WTC11 (cell line): ENCODE results near the gene SNRPA. TPM values are rescaled to one million over a fixed set of nuclear protein-coding genes. Genes with fewer than 3 reads are reported as not detected.

Experiments
- ATAC-seq: fragments of 200-7000 bp; cut with Tn5 transposase; 2 replicates; pipeline ENCODE4 v1.10.0; 2021; ENCODE audit warnings: mild to moderate bottlenecking, moderate library complexity
- CTCF ChIA-PET: fragments of 300-600 bp; sonication (Branson Sonifier 250); formaldehyde crosslinking; loops from one replicate; lab custom pipeline; 2021; ENCODE audit warnings: antibody characterized with exemption; lab: Charles Lee
- POLR2A ChIA-PET: fragments of 350-600 bp; sonication (Branson Sonifier 250); formaldehyde crosslinking; loops from one replicate; lab custom pipeline; 2021; ENCODE audit warnings: antibody characterized with exemption; lab: Charles Lee
- DNase-seq: peaks from one replicate; pipeline ENCODE4 v3.0.0; 2021; ENCODE audit warnings: low spot score
- H3K27ac Mint-ChIP-seq: 2 replicates; pipeline ENCODE4 v1.8.0; 2021; ENCODE audit warnings: mixed read lengths
- H3K27me3 Mint-ChIP-seq: 2 replicates; pipeline ENCODE4 v1.8.0; 2021; ENCODE audit warnings: low read depth, mild to moderate bottlenecking, moderate library complexity, mixed read lengths
- H3K36me3 Mint-ChIP-seq: 2 replicates; pipeline ENCODE4 v1.8.0; 2021; ENCODE audit warnings: mixed read lengths
- H3K4me1 Mint-ChIP-seq: 2 replicates; pipeline ENCODE4 v1.8.0; 2022; ENCODE audit warnings: mixed read lengths
- H3K4me3 Mint-ChIP-seq: 2 replicates; pipeline ENCODE4 v1.8.0; 2021; ENCODE audit warnings: mild to moderate bottlenecking, moderate library complexity, mixed read lengths
- H3K9me3 Mint-ChIP-seq: 2 replicates; pipeline ENCODE4 v1.8.0; 2021; ENCODE audit warnings: mixed read lengths
- CDX4 ChIP-seq: fragments of 250-450 bp; sonication (Bioruptor Pico); IDR thresholded peaks from 2 replicates; pipeline ENCODE4 v1.9.0; 2021; ENCODE audit warnings: moderate library complexity, mild to moderate bottlenecking, inconsistent platforms, borderline replicate concordance
- CREM ChIP-seq: sonication (generic); formaldehyde crosslinking; IDR thresholded peaks from 2 replicates; pipeline ENCODE4 v1.8.1; 2022; ENCODE audit warnings: mild to moderate bottlenecking, missing genetic modification reagents, moderate library complexity
- E2F1 ChIP-seq: sonication (generic); formaldehyde crosslinking; IDR thresholded peaks from 2 replicates; pipeline ENCODE4 v1.8.0; 2022; ENCODE audit warnings: mild to moderate bottlenecking, missing genetic modification reagents
- GABPB1 ChIP-seq: sonication (generic); formaldehyde crosslinking; IDR thresholded peaks from 2 replicates; pipeline ENCODE4 v1.8.1; 2023; ENCODE audit warnings: mild to moderate bottlenecking, missing genetic modification reagents
- GRHL2 ChIP-seq: fragments of 250-450 bp; sonication (Bioruptor Pico); IDR thresholded peaks from 2 replicates; pipeline ENCODE4 v1.8.0; 2022; ENCODE audit warnings: mild to moderate bottlenecking, moderate library complexity; ENCODE audit not compliant: insufficient replicate concordance, severe bottlenecking
- IRF2 ChIP-seq: sonication (generic); formaldehyde crosslinking; IDR thresholded peaks from 2 replicates; pipeline ENCODE4 v1.8.0; 2022; ENCODE audit warnings: low read depth, missing genetic modification reagents, borderline replicate concordance
- JAZF1 ChIP-seq: fragments of 250-450 bp; sonication (Bioruptor Pico); IDR thresholded peaks from 2 replicates; pipeline ENCODE4 v1.9.0; 2021; ENCODE audit warnings: moderate library complexity, mild to moderate bottlenecking, inconsistent platforms
- MAX ChIP-seq: sonication (generic); formaldehyde crosslinking; IDR thresholded peaks from 2 replicates; pipeline ENCODE4 v1.8.0; 2022; ENCODE audit warnings: mild to moderate bottlenecking, missing genetic modification reagents
- MLX ChIP-seq: sonication (generic); formaldehyde crosslinking; IDR thresholded peaks from 2 replicates; pipeline ENCODE4 v1.8.1; 2023; ENCODE audit warnings: mild to moderate bottlenecking, missing genetic modification reagents, moderate library complexity
- MXD4 ChIP-seq: fragments of 250-450 bp; sonication (Bioruptor Pico); IDR thresholded peaks from 2 replicates; pipeline ENCODE4 v1.8.0; 2021; ENCODE audit warnings: mild to moderate bottlenecking, moderate library complexity, borderline replicate concordance
- NR1H2 ChIP-seq: sonication (generic); formaldehyde crosslinking; IDR thresholded peaks from 2 replicates; pipeline ENCODE4 v1.9.0; 2021; ENCODE audit warnings: mild to moderate bottlenecking, moderate library complexity, missing genetic modification reagents
- PRRX2 ChIP-seq: fragments of 250-450 bp; sonication (Bioruptor Pico); IDR thresholded peaks from 2 replicates; pipeline ENCODE4 v1.8.0; 2021; ENCODE audit warnings: mild to moderate bottlenecking
- TP53 ChIP-seq: sonication (generic); formaldehyde crosslinking; IDR thresholded peaks from 2 replicates; pipeline ENCODE4 v1.8.1; 2023; ENCODE audit warnings: mild to moderate bottlenecking, missing genetic modification reagents
- ZNF219 ChIP-seq: sonication (generic); formaldehyde crosslinking; IDR thresholded peaks from 2 replicates; pipeline ENCODE4 v1.8.0; 2023; ENCODE audit warnings: missing genetic modification reagents, mild to moderate bottlenecking, borderline replicate concordance
- ZNF281 ChIP-seq: sonication (generic); formaldehyde crosslinking; IDR thresholded peaks from 2 replicates; pipeline ENCODE4 v1.8.0; 2023; ENCODE audit warnings: mild to moderate bottlenecking, missing genetic modification reagents
- ZNF396 ChIP-seq: fragments of 250-450 bp; sonication (Bioruptor Pico); IDR thresholded peaks from 2 replicates; pipeline ENCODE4 v1.8.0; 2021; ENCODE audit warnings: mild to moderate bottlenecking, moderate library complexity, borderline replicate concordance
- ZNF416 ChIP-seq: fragments of 250-450 bp; sonication (Bioruptor Pico); IDR thresholded peaks from 2 replicates; pipeline ENCODE4 v1.9.0; 2021; ENCODE audit warnings: mild to moderate bottlenecking, inconsistent platforms
- ZNF425 ChIP-seq: fragments of 250-450 bp; sonication (Bioruptor Pico); conservative IDR thresholded peaks from 2 replicates; pipeline ENCODE4 v1.9.0; 2021; ENCODE audit warnings: mild to moderate bottlenecking
- ZNF512 ChIP-seq: sonication (generic); formaldehyde crosslinking; IDR thresholded peaks from 2 replicates; pipeline ENCODE4 v1.8.1; 2022; ENCODE audit warnings: missing genetic modification reagents, borderline replicate concordance
- total RNA-seq: library from RNA; stranded (reverse); gene quantifications from 3 replicates; pipeline ENCODE4 v1.2.3, GENCODE V29; 2021

The SNRPA gene
- total RNA-seq, 1 experiment from 2014 or later = 227 TPM

- ChIA-PET CTCF (interaction anchor here (0.8 to 1.1 kb wide), 4 partner anchors 17 to 87 kb away, joined by 3 to 5 read pairs (median 4); partner anchors contain the start of gene RAB4B), POLR2A (no interaction called here)
- TF ChIP-seq ZNF512 (no peak), GRHL2 (no peak), PRRX2 (CRISPR knock-in tag) (no peak), ZNF281 (CRISPR knock-in tag) (no peak), ZNF425 (CRISPR knock-in tag) (no peak), ZNF416 (CRISPR knock-in tag) (no peak), E2F1 (CRISPR knock-in tag) (no peak), NR1H2 (CRISPR knock-in tag) (no peak), GABPB1 (CRISPR knock-in tag) (no peak), CREM (CRISPR knock-in tag) (no peak), MAX (CRISPR knock-in tag) (no peak), MXD4 (CRISPR knock-in tag) (no peak), ZNF219 (CRISPR knock-in tag) (no peak), ZNF396 (CRISPR knock-in tag) (no peak), TP53 (CRISPR knock-in tag) (no peak), IRF2 (CRISPR knock-in tag) (no peak)
Measured at GRCh38 chr19:40719414-40719894, 31.5 kb upstream of the SNRPA start.

GRCh38 chr19:40721140-40721486 is 29.9 kb upstream of the SNRPA start:
- ChIA-PET CTCF (interaction anchor here (0.7 to 2.1 kb wide), 4 partner anchors 19 to 541 kb away, joined by 3 to 9 read pairs (median 4); no protein-coding TSS in a partner anchor), POLR2A (interaction anchor here (0.5 to 1.2 kb wide), 2 partner anchors 57 to 60 kb away, joined by 5 to 6 read pairs; partner anchors contain the start of gene RAB4B)
- Mint-ChIP-seq H3K27me3 (no peaks in the 10 kb centered on the region), H3K9me3 (peaks cover 4% of the 10 kb centered on the region; the same call in 1 of the 2 replicates), H3K4me1 (peaks cover 23% of the 10 kb centered on the region), H3K4me3 (no peak overlapping the region), H3K36me3 (peaks cover 26% of the 10 kb centered on the region), H3K27ac (peak overlapping the region; percentile 50; the same call in 1 of the 2 replicates)
- TF ChIP-seq MAX (CRISPR knock-in tag) (no peak), MLX (CRISPR knock-in tag) (no peak), JAZF1 (no peak), CDX4 (CRISPR knock-in tag) (no peak)
- ATAC-seq (no peak), DNase-seq (no peak)

More at GRCh38 chr19:40719414-40719894, 31.5 kb upstream of the SNRPA start:
- peak overlapping the region; percentile 53; the same call in 1 of the 2 replicates for H3K27ac Mint-ChIP-seq
- ATAC-seq (no peak), DNase-seq (no peak)
- H3K4me1 Mint-ChIP-seq = peaks cover 33% of the 10 kb centered on the region
- H3K4me3 Mint-ChIP-seq = peak overlapping the region; percentile 91
- peaks cover 22% of the 10 kb centered on the region for H3K36me3 Mint-ChIP-seq
- H3K27me3 Mint-ChIP-seq = no peaks in the 10 kb centered on the region
- peaks cover 4% of the 10 kb centered on the region; the same call in 1 of the 2 replicates for H3K9me3 Mint-ChIP-seq
